ENCODE measurements around the gene MPRIP. TPM values are rescaled to one million over a fixed set of nuclear protein-coding genes. Genes with fewer than 3 reads are reported as not detected.
"Not testable (repeated sequence)": the region's sequence is repeated elsewhere in the genome, so short reads cannot be mapped to it uniquely, and the experiment has no call there.

Gene MPRIP
- total RNA-seq, 1 donor from 2014 or later = 94.8 TPM

GRCh38 chr17:17181666-17182597, 139.7 kb downstream of the MPRIP start:
- no peak for DNase-seq (ENCODE audit: low read depth in 2 of 2)

GRCh38 chr17:17182598-17183136, 140.4 kb downstream of the MPRIP start:
- no peak for DNase-seq (ENCODE audit: low read depth in 2 of 2)

DNA sequence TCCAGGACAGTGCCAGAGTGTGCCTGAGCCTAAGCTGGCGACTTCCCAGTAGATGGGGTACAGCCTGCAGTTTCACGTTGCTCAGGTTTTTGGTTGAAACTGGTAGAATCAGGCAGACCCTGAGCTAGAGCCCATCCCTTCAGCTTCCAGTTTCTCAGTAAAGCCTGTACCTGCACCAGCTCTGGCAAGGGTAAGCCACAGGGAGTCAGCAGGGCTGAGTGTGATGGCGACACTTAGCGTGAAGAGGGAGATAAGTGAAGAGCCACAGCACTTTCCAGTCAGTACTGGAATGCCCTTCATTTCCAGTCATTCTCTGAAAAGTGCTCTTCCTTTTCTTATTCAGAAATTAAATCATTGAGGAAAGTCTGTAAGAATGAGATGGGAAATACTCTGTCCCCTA, 141.5 kb downstream of the MPRIP start:
- DNase-seq (ENCODE audit: low read depth in 2 of 2) = no peak

- DNase-seq (ENCODE audit: low read depth in 2 of 2) = peak in 1 of 2 donors; percentile 47
These were observed 142.9 kb downstream of the MPRIP start for GRCh38 chr17:17184985-17185757.

DNA sequence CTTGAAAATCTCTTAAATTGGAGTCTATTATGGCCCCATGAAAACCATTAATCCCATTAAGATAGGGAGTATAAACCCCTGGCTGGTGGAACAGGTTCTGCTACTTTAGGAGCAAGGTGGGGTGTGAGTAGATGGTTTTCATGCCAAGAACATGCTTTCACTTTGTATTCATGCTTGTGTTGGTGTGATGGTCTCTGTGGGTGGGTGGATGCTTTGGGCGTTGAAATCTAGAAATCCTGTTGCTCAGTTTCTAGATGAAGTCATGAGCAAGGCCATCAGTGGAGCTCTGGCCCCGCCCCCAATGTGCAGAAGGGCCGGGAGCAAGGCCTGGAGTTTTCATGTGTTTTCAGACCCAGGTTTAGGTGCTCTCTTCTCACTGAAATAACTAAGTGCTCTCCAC, 143.8 kb downstream of the MPRIP start:
- DNase-seq (ENCODE audit: low read depth in 2 of 2) = no peak

GRCh38 chr17:17186551-17187505, 144.6 kb downstream of the MPRIP start:
- DNase-seq (ENCODE audit: low read depth in 2 of 2) = no peak

GRCh38 chr17:17188586-17188985, 146.3 kb downstream of the MPRIP start:
- no peak for DNase-seq (ENCODE audit: low read depth in 2 of 2)

GRCh38 chr17:17189559-17189958, 147.3 kb downstream of the MPRIP start:
- DNase-seq (ENCODE audit: low read depth in 2 of 2) = no peak

GRCh38 chr17:17190188-17190587, 147.9 kb downstream of the MPRIP start:
- no peak for DNase-seq (ENCODE audit: low read depth in 2 of 2)

- DNase-seq (ENCODE audit: low read depth in 2 of 2) = peak; percentile 25 to 93
These were observed 149.1 kb downstream of the MPRIP start for GRCh38 chr17:17191346-17191792.

DNA sequence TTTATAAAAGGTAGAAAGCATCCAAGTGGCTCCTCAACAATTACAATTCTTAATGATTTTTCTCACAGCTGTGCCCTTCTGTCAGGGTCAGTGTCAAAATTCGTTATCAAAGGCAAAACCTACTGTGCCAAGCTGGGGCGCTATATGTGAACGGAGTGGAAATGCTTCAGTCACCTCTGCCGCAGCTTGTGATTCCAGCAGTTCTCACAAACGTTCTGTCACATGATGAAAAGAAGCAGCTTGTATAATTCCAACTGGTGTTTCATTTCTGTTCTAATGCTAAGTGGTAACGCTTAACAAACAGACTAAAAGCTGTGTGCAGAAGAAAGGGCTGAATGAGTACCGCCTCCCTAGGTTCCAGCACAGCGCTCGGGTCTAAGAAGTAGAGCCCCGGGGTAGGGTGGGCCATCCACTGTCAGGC, 149.7 kb downstream of the MPRIP start:
- peak; percentile 20 to 25 for DNase-seq (ENCODE audit: low read depth in 2 of 2)

DNA sequence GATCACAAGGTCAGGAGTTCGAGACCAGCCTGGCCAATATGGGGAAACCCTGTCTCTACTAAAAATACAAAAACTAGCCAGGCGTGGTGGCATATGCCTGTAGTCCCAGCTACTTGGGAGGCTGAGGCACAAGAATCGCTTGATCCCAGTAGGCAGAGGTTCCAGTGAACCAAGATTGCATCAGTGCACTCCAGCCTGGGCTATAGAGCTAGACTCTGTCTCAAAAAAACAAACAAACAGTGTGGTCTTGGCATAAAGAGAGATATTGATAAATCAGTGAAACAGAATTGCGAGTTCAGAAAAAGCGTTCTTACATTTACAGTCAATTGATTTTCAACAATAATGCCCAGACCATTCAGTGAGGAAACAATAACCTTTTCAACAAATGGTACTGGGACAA, 153.2 kb downstream of the MPRIP start:
- not testable (repeated sequence) for DNase-seq (ENCODE audit: low read depth in 2 of 2)

DNA sequence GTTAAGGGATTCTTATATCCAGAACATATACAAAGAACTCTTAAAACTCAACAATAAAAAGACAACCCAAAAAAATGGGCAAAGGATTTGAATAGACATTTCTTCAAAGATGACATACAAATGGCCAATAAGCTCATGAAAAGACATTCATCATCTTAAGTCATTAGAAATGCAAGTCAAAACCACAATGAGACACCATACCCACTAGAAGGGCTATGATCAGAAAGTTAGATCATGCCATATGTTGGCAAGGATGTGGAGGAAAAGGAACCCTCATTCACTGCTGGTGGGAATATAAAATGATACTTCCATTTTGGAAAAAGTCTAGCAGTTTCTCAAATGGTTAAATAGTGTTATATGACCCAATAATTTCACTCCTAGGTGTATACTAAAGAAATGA, 154.5 kb downstream of the MPRIP start:
- DNase-seq (ENCODE audit: low read depth in 2 of 2) = no peak

DNA sequence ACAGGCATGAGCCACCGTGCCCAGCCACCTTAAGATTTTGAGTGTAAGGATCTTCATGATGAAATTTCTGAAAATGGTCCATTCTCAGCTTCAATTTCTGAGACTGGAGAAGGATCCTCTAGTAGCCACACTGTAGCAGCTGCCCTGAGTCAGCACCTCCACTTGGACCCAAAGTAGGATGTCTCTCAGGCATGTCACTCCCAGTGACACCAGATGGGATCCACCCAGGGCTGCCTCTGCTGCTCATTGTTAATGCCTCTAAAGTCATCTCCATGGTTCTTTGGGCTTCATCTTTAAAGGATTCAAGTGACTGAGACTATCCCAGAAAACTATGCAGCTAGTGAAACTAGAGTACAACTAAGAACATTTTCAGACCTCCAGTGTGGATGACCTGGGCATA, 156.0 kb downstream of the MPRIP start:
- DNase-seq (ENCODE audit: low read depth in 2 of 2) = no peak

GRCh38 chr17:17200311-17200710, 158.1 kb downstream of the MPRIP start:
- DNase-seq (ENCODE audit: low read depth in 2 of 2) = no peak

- DNase-seq (ENCODE audit: low read depth in 2 of 2) = no peak
These were observed 158.6 kb downstream of the MPRIP start for GRCh38 chr17:17200831-17201230.

DNA sequence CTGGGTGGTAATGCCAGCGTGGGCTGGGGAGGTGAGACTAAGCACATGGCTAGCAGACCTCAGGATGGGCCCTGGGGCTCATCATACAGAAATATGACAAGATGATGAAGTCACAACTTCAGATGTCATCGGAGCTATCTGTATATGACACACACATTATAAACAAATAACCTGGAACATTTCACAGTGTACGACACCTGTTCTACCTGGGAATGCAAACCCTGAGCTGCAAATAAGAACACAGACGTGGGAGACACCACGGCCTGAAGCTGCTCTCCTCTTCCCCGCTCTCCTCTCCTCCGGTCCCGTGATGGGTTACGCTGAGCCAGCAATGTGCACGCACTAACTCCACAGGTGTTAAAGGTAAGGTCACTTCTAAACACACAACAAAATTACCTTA, 159.0 kb downstream of the MPRIP start:
- DNase-seq (ENCODE audit: low read depth in 2 of 2) = no peak

DNA sequence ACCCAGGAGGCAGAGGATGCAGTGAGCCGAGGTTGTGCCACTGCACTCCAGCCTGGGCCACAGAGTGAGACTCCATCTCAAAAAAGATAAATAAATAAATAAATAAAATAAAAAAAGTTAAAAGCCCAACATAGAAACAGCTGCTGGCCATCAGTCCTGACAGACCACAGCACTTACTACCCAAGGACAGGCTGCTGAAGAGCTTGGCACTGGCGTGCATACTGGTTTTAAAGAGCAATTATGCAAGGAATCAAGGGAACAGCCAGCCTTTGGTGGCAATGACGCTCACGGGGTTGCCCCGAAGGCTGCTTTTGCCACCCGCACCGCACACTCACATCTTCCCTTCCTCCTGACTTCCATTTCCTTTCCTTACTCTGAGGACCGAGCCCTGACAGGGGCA, 159.7 kb downstream of the MPRIP start:
- DNase-seq (ENCODE audit: low read depth in 2 of 2) = no peak

DNA sequence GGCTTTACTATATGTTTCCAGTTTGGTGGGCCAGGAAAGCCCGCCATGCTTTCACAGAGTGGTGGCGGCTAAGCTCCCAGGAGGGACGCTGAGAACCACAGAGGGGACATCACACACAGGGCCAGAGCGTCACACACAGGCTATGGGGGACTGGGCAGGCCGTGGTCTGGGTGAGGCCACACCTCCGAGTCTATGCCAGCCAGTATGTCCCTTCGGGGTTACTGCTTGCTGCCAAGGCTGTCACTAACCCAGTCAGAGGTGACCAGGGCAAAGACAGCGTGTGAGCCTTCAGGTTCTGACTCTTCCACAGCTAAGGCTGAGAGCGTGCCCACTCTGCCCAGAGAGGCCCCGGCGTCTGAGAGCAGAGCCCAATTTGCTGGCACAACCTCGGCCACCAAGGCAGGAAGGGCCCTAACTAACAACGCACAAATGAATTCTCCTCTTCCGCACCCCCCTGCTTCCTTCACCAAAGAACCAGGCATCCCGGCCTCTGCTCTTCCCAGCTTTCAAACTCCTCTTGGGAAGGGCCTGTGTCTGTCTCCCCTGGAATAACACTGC, 161.0 kb downstream of the MPRIP start:
- no peak for DNase-seq (ENCODE audit: low read depth in 2 of 2)

- DNase-seq (ENCODE audit: low read depth in 2 of 2) = no peak
These were observed 161.9 kb downstream of the MPRIP start for GRCh38 chr17:17204041-17204591.
